SK-N-SH treated with all-trans-retinoic acid at 6 μM for 48 hours (cell line): ENCODE measurements around the gene XK.

Experiments
- ARNTL ChIP-seq: fragments of 450-650 bp; formaldehyde crosslinking; IDR thresholded peaks from 2 replicates; pipeline ENCODE4 v1.5.0; 2020; ENCODE audit warnings: low read depth, mild to moderate bottlenecking, moderate library complexity, borderline replicate concordance
- CREB5 ChIP-seq: fragments of 250-450 bp; sonication (Bioruptor Pico); IDR thresholded peaks from 2 replicates; pipeline ENCODE4 v1.5.1; 2020; ENCODE audit warnings: low read depth, mild to moderate bottlenecking, moderate library complexity
- CSDC2 ChIP-seq: fragments of 250-450 bp; sonication (Bioruptor Pico); IDR thresholded peaks from 2 replicates; pipeline ENCODE4 v1.5.0; 2020; ENCODE audit warnings: mild to moderate bottlenecking, moderate library complexity
- ISL1 ChIP-seq: fragments of 250-450 bp; sonication (Bioruptor Pico); IDR thresholded peaks from 2 replicates; pipeline ENCODE4 v2.1.2; 2022; ENCODE audit warnings: mild to moderate bottlenecking, moderate library complexity
- OSR1 ChIP-seq: fragments of 250-450 bp; sonication (Bioruptor Pico); IDR thresholded peaks from 2 replicates; pipeline ENCODE4 v1.8.0; 2022; ENCODE audit warnings: moderate library complexity, mild to moderate bottlenecking, inconsistent platforms
- TOX ChIP-seq: fragments of 250-450 bp; sonication (Bioruptor Pico); IDR thresholded peaks from 2 replicates; pipeline ENCODE4 v1.8.0; 2021; ENCODE audit warnings: mild to moderate bottlenecking, moderate library complexity, borderline replicate concordance
- ZNF565 ChIP-seq: fragments of 450-650 bp; formaldehyde crosslinking; conservative IDR thresholded peaks from 2 replicates; pipeline ENCODE4 v1.5.0; 2020; ENCODE audit warnings: low read depth, mild to moderate bottlenecking, moderate library complexity
- TF ChIP-seq, protein P1 (sequence below): fragments of 250-450 bp; sonication (Bioruptor Pico); IDR thresholded peaks from 2 replicates; pipeline ENCODE4 v1.5.1; 2021; ENCODE audit warnings: mild to moderate bottlenecking, moderate library complexity

DNA sequence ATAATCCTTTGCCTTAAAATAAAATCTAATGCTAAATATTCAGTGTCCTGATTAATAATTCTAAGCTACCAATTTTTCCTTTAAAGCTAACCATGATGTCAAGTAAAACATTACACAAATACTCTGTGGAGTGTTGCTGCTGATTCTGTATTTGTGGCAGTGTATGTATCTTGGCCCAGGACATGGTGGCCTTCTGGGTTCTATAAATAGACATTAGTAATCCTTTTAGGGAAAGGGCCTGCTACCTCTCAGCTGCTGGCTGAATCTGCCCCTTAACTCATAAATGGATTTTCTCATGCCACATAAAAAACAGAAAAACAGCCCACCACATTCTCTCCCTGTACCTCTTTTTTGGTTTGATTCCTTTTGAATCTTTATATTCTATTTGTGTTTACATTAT, 1.2 kb upstream of the XK start:
- TF ChIP-seq CSDC2 (CRISPR knock-in tag) (no peak), TOX (CRISPR knock-in tag) (no peak), ZNF565 (CRISPR knock-in tag) (no peak), CREB5 (CRISPR knock-in tag) (no peak), OSR1 (no peak), ISL1 (no peak), ARNTL (CRISPR knock-in tag) (no peak)
- TF ChIP-seq, protein P1, sequence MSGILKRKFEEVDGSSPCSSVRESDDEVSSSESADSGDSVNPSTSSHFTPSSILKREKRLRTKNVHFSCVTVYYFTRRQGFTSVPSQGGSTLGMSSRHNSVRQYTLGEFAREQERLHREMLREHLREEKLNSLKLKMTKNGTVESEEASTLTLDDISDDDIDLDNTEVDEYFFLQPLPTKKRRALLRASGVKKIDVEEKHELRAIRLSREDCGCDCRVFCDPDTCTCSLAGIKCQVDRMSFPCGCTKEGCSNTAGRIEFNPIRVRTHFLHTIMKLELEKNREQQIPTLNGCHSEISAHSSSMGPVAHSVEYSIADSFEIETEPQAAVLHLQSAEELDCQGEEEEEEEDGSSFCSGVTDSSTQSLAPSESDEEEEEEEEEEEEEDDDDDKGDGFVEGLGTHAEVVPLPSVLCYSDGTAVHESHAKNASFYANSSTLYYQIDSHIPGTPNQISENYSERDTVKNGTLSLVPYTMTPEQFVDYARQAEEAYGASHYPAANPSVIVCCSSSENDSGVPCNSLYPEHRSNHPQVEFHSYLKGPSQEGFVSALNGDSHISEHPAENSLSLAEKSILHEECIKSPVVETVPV (CRISPR knock-in tag): no peak
